ENCODE data around the gene PTGFR. TPM values are rescaled to one million over a fixed set of nuclear protein-coding genes. Genes with fewer than 3 reads are reported as not detected.

The PTGFR gene
- total RNA-seq, 1 experiment from 2014 or later = not detected

DNA sequence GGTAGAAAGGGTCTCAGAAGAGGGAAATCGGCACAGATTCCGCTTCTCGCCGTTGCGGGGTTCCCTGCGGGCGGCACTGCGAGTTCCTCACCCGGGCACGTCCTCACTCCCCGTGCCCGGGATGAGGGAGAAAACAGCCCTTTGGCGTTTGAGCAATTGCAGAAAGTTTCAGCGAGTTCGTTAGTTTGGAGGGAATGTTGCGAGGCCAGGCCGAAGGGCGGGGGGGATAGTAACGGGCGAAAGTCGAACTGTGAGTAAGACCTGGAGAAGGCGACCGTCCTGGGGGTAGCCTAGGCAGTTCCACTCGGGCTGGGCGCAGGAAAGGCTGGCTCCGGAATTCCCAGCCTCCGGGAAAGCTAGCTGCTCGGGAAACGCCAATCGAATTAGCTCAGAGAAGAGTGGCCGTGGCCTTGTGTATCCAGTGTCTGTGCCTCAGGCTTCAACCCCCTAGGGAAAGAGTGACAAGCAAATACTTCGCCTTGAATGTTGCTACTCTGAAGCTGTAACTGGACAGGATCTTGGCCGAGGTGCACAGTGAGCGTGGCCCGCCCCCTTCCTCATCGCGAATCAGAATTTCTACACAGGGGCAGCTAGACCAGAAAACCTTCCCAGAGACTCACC, 787 bp downstream of the PTGFR start:
- H3K9me3 Mint-ChIP-seq (ENCODE audit: unreplicated experiment) = no peaks in the 10 kb centered on the region
- intact Hi-C loops (cut with micrococcal nuclease; ENCODE audit: unreplicated experiment) = no loop called here
- H3K27me3 Mint-ChIP-seq (ENCODE audit: insufficient read depth, unreplicated experiment) = no peaks in the 10 kb centered on the region
- Histone ChIP-seq H3K4me1 (no peaks in the 10 kb centered on the region), H3K27me3 (replicated peaks; ENCODE audit: control insufficient read depth, insufficient read depth, low read length) (no peaks in the 10 kb centered on the region), H3K9me3 (no peaks in the 10 kb centered on the region), H3K36me3 (ENCODE audit: control insufficient read depth, insufficient read depth, low read length) (no peaks in the 10 kb centered on the region), H3K4me3 (ENCODE audit: low read depth, low read length) (no peak overlapping the region)
- no peak for DNase-seq
- H3K27ac Mint-ChIP-seq (ENCODE audit: unreplicated experiment) = no peak overlapping the region
- CTCF ChIA-PET = no interaction called here
- POLR2A ChIA-PET = no interaction called here
- H3K4me3 Mint-ChIP-seq (ENCODE audit: unreplicated experiment) = no peak overlapping the region
- H3K36me3 Mint-ChIP-seq (ENCODE audit: insufficient read depth, unreplicated experiment) = no peaks in the 10 kb centered on the region
- H3K4me1 Mint-ChIP-seq (ENCODE audit: low read depth, unreplicated experiment) = no peaks in the 10 kb centered on the region
- BruUV-seq (replicated peaks) = no TSS peak
- TF ChIP-seq, protein P1, sequence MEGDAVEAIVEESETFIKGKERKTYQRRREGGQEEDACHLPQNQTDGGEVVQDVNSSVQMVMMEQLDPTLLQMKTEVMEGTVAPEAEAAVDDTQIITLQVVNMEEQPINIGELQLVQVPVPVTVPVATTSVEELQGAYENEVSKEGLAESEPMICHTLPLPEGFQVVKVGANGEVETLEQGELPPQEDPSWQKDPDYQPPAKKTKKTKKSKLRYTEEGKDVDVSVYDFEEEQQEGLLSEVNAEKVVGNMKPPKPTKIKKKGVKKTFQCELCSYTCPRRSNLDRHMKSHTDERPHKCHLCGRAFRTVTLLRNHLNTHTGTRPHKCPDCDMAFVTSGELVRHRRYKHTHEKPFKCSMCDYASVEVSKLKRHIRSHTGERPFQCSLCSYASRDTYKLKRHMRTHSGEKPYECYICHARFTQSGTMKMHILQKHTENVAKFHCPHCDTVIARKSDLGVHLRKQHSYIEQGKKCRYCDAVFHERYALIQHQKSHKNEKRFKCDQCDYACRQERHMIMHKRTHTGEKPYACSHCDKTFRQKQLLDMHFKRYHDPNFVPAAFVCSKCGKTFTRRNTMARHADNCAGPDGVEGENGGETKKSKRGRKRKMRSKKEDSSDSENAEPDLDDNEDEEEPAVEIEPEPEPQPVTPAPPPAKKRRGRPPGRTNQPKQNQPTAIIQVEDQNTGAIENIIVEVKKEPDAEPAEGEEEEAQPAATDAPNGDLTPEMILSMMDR (IDR thresholded peaks at IDR 0.05; ENCODE audit: insufficient read depth in 1 of 2, low read depth in 1 of 2, low read length in 1 of 2, severe bottlenecking in 1 of 2, unreplicated experiment in 1 of 2) = no peak

DNA sequence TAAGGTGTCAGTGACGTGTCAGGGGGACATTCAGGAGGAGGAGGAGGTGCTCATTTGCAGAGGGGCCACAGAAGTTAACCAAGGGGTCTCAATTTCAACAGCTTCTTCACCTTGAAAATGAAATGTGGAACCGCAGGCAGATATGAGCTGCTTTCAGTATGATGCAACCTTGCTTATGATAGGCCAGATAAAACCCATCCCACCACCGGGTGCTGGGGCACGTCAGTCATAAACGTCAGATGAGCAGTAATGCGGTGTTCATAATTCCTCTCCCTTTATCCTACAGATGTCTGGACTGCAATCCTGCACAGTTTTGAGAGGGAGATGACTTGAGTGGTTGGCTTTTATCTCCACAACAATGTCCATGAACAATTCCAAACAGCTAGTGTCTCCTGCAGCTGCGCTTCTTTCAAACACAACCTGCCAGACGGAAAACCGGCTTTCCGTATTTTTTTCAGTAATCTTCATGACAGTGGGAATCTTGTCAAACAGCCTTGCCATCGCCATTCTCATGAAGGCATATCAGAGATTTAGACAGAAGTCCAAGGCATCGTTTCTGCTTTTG, 1.7 kb downstream of the PTGFR start:
- Histone ChIP-seq H3K9me3 (no peaks in the 10 kb centered on the region), H3K4me3 (ENCODE audit: low read depth, low read length) (no peak overlapping the region), H3K36me3 (ENCODE audit: control insufficient read depth, insufficient read depth, low read length) (no peaks in the 10 kb centered on the region), H3K4me1 (no peaks in the 10 kb centered on the region), H3K27me3 (replicated peaks; ENCODE audit: control insufficient read depth, insufficient read depth, low read length) (no peaks in the 10 kb centered on the region)
- Mint-ChIP-seq H3K27ac (ENCODE audit: unreplicated experiment) (no peak overlapping the region), H3K4me1 (ENCODE audit: low read depth, unreplicated experiment) (no peaks in the 10 kb centered on the region), H3K9me3 (ENCODE audit: unreplicated experiment) (no peaks in the 10 kb centered on the region), H3K36me3 (ENCODE audit: insufficient read depth, unreplicated experiment) (no peaks in the 10 kb centered on the region), H3K27me3 (ENCODE audit: insufficient read depth, unreplicated experiment) (no peaks in the 10 kb centered on the region), H3K4me3 (ENCODE audit: unreplicated experiment) (no peak overlapping the region)
- CTCF ChIA-PET = no interaction called here
- DNase-seq = no peak
- intact Hi-C loops (cut with micrococcal nuclease; ENCODE audit: unreplicated experiment) = no loop called here
- BruUV-seq (replicated peaks) = no TSS peak
- TF ChIP-seq, protein P1 (IDR thresholded peaks at IDR 0.05; ENCODE audit: insufficient read depth in 1 of 2, low read depth in 1 of 2, low read length in 1 of 2, severe bottlenecking in 1 of 2, unreplicated experiment in 1 of 2) = no peak
- POLR2A ChIA-PET = no interaction called here

DNA sequence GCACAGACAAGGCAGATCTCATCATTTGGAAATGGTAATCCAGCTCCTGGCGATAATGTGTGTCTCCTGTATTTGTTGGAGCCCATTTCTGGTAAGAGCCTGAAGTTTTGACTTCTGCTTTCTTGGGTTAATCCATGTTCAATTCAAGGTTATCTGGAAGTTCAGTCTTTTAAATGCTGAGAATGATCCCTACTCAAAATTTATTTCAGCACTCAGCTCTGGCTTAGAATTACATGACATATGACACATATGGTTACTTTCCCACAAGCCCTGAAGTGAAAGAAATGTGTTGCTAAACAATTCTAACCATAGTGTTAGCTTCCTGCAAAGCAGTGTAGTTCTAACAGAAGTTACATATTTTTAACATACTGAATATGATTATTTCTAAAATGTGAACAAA, 2.7 kb downstream of the PTGFR start:
- no peak overlapping the region for H3K4me3 Mint-ChIP-seq (ENCODE audit: unreplicated experiment)
- TF ChIP-seq, protein P1 (IDR thresholded peaks at IDR 0.05; ENCODE audit: insufficient read depth in 1 of 2, low read depth in 1 of 2, low read length in 1 of 2, severe bottlenecking in 1 of 2, unreplicated experiment in 1 of 2) = no peak
- DNase-seq = no peak
- H3K9me3 Mint-ChIP-seq (ENCODE audit: unreplicated experiment) = no peaks in the 10 kb centered on the region
- no TSS peak for BruUV-seq (replicated peaks)
- no peak overlapping the region for H3K27ac Mint-ChIP-seq (ENCODE audit: unreplicated experiment)
- ChIA-PET POLR2A (no interaction called here), CTCF (no interaction called here)
- no peaks in the 10 kb centered on the region for H3K36me3 ChIP-seq (ENCODE audit: control insufficient read depth, insufficient read depth, low read length)
- no peaks in the 10 kb centered on the region for H3K27me3 Mint-ChIP-seq (ENCODE audit: insufficient read depth, unreplicated experiment)
- no peaks in the 10 kb centered on the region for H3K4me1 ChIP-seq
- no peaks in the 10 kb centered on the region for H3K4me1 Mint-ChIP-seq (ENCODE audit: low read depth, unreplicated experiment)
- no peak overlapping the region for H3K4me3 ChIP-seq (ENCODE audit: low read depth, low read length)
- intact Hi-C loops (cut with micrococcal nuclease; ENCODE audit: unreplicated experiment) = no loop called here
- no peaks in the 10 kb centered on the region for H3K27me3 ChIP-seq (replicated peaks; ENCODE audit: control insufficient read depth, insufficient read depth, low read length)
- H3K9me3 ChIP-seq = no peaks in the 10 kb centered on the region
- H3K36me3 Mint-ChIP-seq (ENCODE audit: insufficient read depth, unreplicated experiment) = no peaks in the 10 kb centered on the region

All from Caco-2 (cell line).